ENCODE measurements around the gene WWOX.
"Not testable (repeated sequence)": the region's sequence is repeated elsewhere in the genome, so short reads cannot be mapped to it uniquely, and the experiment has no call there.

WWOX gene

GRCh38 chr16:79052198-79052597 lies 952.7 kb downstream of the WWOX start:
- not testable (repeated sequence) for H3K27me3 ChIP-seq (ENCODE audit: insufficient read depth, low read length); H3K4me1 ChIP-seq (ENCODE audit: insufficient read depth, low read length); H3K9me3 ChIP-seq (ENCODE audit: low read length); H2AFZ ChIP-seq (ENCODE audit: low read depth, low read length); H3K4me3 ChIP-seq (ENCODE audit: low read length); H3K36me3 ChIP-seq (ENCODE audit: insufficient read depth, low read length)

- Histone ChIP-seq H3K4me1 (ENCODE audit: insufficient read depth, low read length) (no peaks in the 10 kb centered on the region), H3K9me3 (ENCODE audit: low read length) (peaks cover 3% of the 10 kb centered on the region), H3K4me3 (ENCODE audit: low read length) (no peak overlapping the region), H3K36me3 (ENCODE audit: insufficient read depth, low read length) (no peaks in the 10 kb centered on the region), H3K27me3 (ENCODE audit: insufficient read depth, low read length) (no peaks in the 10 kb centered on the region), H2AFZ (ENCODE audit: low read depth, low read length) (no peak overlapping the region)
These were observed 954.1 kb downstream of the WWOX start for GRCh38 chr16:79053577-79053976.

GRCh38 chr16:79054211-79054984 lies 954.9 kb downstream of the WWOX start:
- no peaks in the 10 kb centered on the region for H3K36me3 ChIP-seq (ENCODE audit: insufficient read depth, low read length)
- peaks cover 3% of the 10 kb centered on the region for H3K9me3 ChIP-seq (ENCODE audit: low read length)
- H3K4me1 ChIP-seq (ENCODE audit: insufficient read depth, low read length): no peaks in the 10 kb centered on the region
- no peak overlapping the region for H3K4me3 ChIP-seq (ENCODE audit: low read length)
- H3K27me3 ChIP-seq (ENCODE audit: insufficient read depth, low read length): no peaks in the 10 kb centered on the region
- H2AFZ ChIP-seq (ENCODE audit: low read depth, low read length): no peak overlapping the region

- Histone ChIP-seq H3K9me3 (ENCODE audit: low read length) (peaks cover 3% of the 10 kb centered on the region), H3K4me3 (ENCODE audit: low read length) (no peak overlapping the region), H3K36me3 (ENCODE audit: insufficient read depth, low read length) (no peaks in the 10 kb centered on the region)
These were observed 956.0 kb downstream of the WWOX start for GRCh38 chr16:79055251-79055970.

GRCh38 chr16:79061181-79061580 lies 961.7 kb downstream of the WWOX start:
- H2AFZ ChIP-seq (ENCODE audit: low read depth, low read length): no peak overlapping the region
- H3K36me3 ChIP-seq (ENCODE audit: insufficient read depth, low read length): no peaks in the 10 kb centered on the region
- H3K27me3 ChIP-seq (ENCODE audit: insufficient read depth, low read length): no peaks in the 10 kb centered on the region
- H3K4me3 ChIP-seq (ENCODE audit: low read length): no peak overlapping the region
- H3K9me3 ChIP-seq (ENCODE audit: low read length): peaks cover 2% of the 10 kb centered on the region
- no peaks in the 10 kb centered on the region for H3K4me1 ChIP-seq (ENCODE audit: insufficient read depth, low read length)

More at GRCh38 chr16:79055251-79055970, 956.0 kb downstream of the WWOX start:
- no peaks in the 10 kb centered on the region for H3K27me3 ChIP-seq (ENCODE audit: insufficient read depth, low read length)
- H2AFZ ChIP-seq (ENCODE audit: low read depth, low read length): no peak overlapping the region
- H3K4me1 ChIP-seq (ENCODE audit: insufficient read depth, low read length): no peaks in the 10 kb centered on the region

- H3K4me1 ChIP-seq (ENCODE audit: insufficient read depth, low read length): no peaks in the 10 kb centered on the region
- no peaks in the 10 kb centered on the region for H3K36me3 ChIP-seq (ENCODE audit: insufficient read depth, low read length)
- no peak overlapping the region for H3K4me3 ChIP-seq (ENCODE audit: low read length)
- no peaks in the 10 kb centered on the region for H3K27me3 ChIP-seq (ENCODE audit: insufficient read depth, low read length)
- H3K9me3 ChIP-seq (ENCODE audit: low read length): peaks cover 2% of the 10 kb centered on the region
- no peak overlapping the region for H2AFZ ChIP-seq (ENCODE audit: low read depth, low read length)
These were observed 962.9 kb downstream of the WWOX start for GRCh38 chr16:79062336-79062735.

- Histone ChIP-seq H3K27me3 (ENCODE audit: insufficient read depth, low read length) (no peaks in the 10 kb centered on the region), H2AFZ (ENCODE audit: low read depth, low read length) (no peak overlapping the region), H3K4me1 (ENCODE audit: insufficient read depth, low read length) (no peaks in the 10 kb centered on the region), H3K4me3 (ENCODE audit: low read length) (no peak overlapping the region), H3K36me3 (ENCODE audit: insufficient read depth, low read length) (no peaks in the 10 kb centered on the region), H3K9me3 (ENCODE audit: low read length) (peaks cover 2% of the 10 kb centered on the region)
These were observed 963.4 kb downstream of the WWOX start for GRCh38 chr16:79062821-79063220.

- H2AFZ ChIP-seq (ENCODE audit: low read depth, low read length): no peak overlapping the region
- no peaks in the 10 kb centered on the region for H3K27me3 ChIP-seq (ENCODE audit: insufficient read depth, low read length)
- H3K9me3 ChIP-seq (ENCODE audit: low read length): peaks cover 2% of the 10 kb centered on the region
- no peak overlapping the region for H3K4me3 ChIP-seq (ENCODE audit: low read length)
- H3K4me1 ChIP-seq (ENCODE audit: insufficient read depth, low read length): no peaks in the 10 kb centered on the region
- H3K36me3 ChIP-seq (ENCODE audit: insufficient read depth, low read length): no peaks in the 10 kb centered on the region
These were observed 965.0 kb downstream of the WWOX start for GRCh38 chr16:79064256-79064972.

GRCh38 chr16:79066561-79066960 lies 967.1 kb downstream of the WWOX start:
- H3K36me3 ChIP-seq (ENCODE audit: insufficient read depth, low read length): no peaks in the 10 kb centered on the region
- H3K4me3 ChIP-seq (ENCODE audit: low read length): no peak overlapping the region
- no peaks in the 10 kb centered on the region for H3K4me1 ChIP-seq (ENCODE audit: insufficient read depth, low read length)
- no peaks in the 10 kb centered on the region for H3K27me3 ChIP-seq (ENCODE audit: insufficient read depth, low read length)
- H2AFZ ChIP-seq (ENCODE audit: low read depth, low read length): no peak overlapping the region
- H3K9me3 ChIP-seq (ENCODE audit: low read length): peaks cover 2% of the 10 kb centered on the region

- no peaks in the 10 kb centered on the region for H3K27me3 ChIP-seq (ENCODE audit: insufficient read depth, low read length)
These were observed 968.1 kb downstream of the WWOX start for GRCh38 chr16:79067600-79067999.

GRCh38 chr16:79069121-79069520 lies 969.7 kb downstream of the WWOX start:
- Histone ChIP-seq H3K36me3 (ENCODE audit: insufficient read depth, low read length) (no peaks in the 10 kb centered on the region), H3K27me3 (ENCODE audit: insufficient read depth, low read length) (no peaks in the 10 kb centered on the region), H3K9me3 (ENCODE audit: low read length) (peaks cover 2% of the 10 kb centered on the region), H2AFZ (ENCODE audit: low read depth, low read length) (no peak overlapping the region), H3K4me1 (ENCODE audit: insufficient read depth, low read length) (no peaks in the 10 kb centered on the region), H3K4me3 (ENCODE audit: low read length) (no peak overlapping the region)

More at GRCh38 chr16:79067600-79067999, 968.1 kb downstream of the WWOX start:
- Histone ChIP-seq H3K4me1 (ENCODE audit: insufficient read depth, low read length) (no peaks in the 10 kb centered on the region), H3K9me3 (ENCODE audit: low read length) (peaks cover 2% of the 10 kb centered on the region), H3K4me3 (ENCODE audit: low read length) (no peak overlapping the region), H3K36me3 (ENCODE audit: insufficient read depth, low read length) (no peaks in the 10 kb centered on the region), H2AFZ (ENCODE audit: low read depth, low read length) (no peak overlapping the region)

GRCh38 chr16:79069633-79070032 lies 970.2 kb downstream of the WWOX start:
- no peaks in the 10 kb centered on the region for H3K36me3 ChIP-seq (ENCODE audit: insufficient read depth, low read length)
- no peaks in the 10 kb centered on the region for H3K27me3 ChIP-seq (ENCODE audit: insufficient read depth, low read length)
- H2AFZ ChIP-seq (ENCODE audit: low read depth, low read length): no peak overlapping the region
- no peaks in the 10 kb centered on the region for H3K9me3 ChIP-seq (ENCODE audit: low read length)
- no peak overlapping the region for H3K4me3 ChIP-seq (ENCODE audit: low read length)
- no peaks in the 10 kb centered on the region for H3K4me1 ChIP-seq (ENCODE audit: insufficient read depth, low read length)

- H3K4me3 ChIP-seq (ENCODE audit: low read length): no peak overlapping the region
- H3K4me1 ChIP-seq (ENCODE audit: insufficient read depth, low read length): no peaks in the 10 kb centered on the region
- H3K9me3 ChIP-seq (ENCODE audit: low read length): no peaks in the 10 kb centered on the region
- H2AFZ ChIP-seq (ENCODE audit: low read depth, low read length): no peak overlapping the region
- no peaks in the 10 kb centered on the region for H3K36me3 ChIP-seq (ENCODE audit: insufficient read depth, low read length)
- no peaks in the 10 kb centered on the region for H3K27me3 ChIP-seq (ENCODE audit: insufficient read depth, low read length)
These were observed 972.0 kb downstream of the WWOX start for GRCh38 chr16:79071424-79071823.
